GM10266 (cell line): ENCODE results near the gene ABCE1.
A peak's percentile ranks its signal among the peaks of the same experiment; 100 is the strongest.

Experiments
- DNase-seq: peaks from one replicate; pipeline ENCODE4 v3.0.0; 2012; ENCODE audit errors: extremely low spot score
- TF ChIP-seq, protein P1 (sequence below): IDR thresholded peaks from 2 replicates; pipeline ENCODE4 v1.5.1; 2012; ENCODE audit warnings: mild to moderate bottlenecking, low read depth; ENCODE audit not compliant: control insufficient read depth, insufficient read depth; ENCODE audit errors: missing control alignments

ABCE1 gene

DNA sequence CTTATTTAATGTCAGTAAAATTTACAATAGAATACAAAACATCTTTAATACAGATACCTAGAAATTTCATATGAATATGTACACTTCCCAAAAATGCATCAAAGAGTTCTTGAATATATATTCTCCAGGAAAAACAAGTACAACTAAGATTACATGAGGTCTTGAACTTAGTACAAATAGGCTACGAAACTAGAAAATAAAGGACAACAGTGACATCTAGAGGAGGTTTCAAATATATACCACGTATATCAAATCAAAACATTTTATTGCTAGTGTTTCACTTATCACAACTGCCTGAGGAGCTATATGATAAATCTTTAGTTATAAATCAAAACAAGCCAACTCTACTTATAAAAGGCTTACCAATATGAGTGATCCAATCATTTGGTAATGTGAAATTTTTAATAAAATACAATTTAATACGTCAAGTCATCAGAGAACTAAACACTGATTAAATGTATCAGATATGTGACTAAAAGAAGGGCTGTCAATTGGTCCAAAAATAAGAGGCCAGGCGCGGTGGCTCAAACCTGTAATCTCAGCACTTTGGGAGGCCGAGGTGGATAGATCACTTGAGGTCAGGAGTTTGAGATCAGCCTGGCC, 36.7 kb upstream of the ABCE1 start:
- DNase-seq: peak; percentile 19

GRCh38 chr4:145066063-145066501, 32.0 kb upstream of the ABCE1 start:
- TF ChIP-seq, protein P1, sequence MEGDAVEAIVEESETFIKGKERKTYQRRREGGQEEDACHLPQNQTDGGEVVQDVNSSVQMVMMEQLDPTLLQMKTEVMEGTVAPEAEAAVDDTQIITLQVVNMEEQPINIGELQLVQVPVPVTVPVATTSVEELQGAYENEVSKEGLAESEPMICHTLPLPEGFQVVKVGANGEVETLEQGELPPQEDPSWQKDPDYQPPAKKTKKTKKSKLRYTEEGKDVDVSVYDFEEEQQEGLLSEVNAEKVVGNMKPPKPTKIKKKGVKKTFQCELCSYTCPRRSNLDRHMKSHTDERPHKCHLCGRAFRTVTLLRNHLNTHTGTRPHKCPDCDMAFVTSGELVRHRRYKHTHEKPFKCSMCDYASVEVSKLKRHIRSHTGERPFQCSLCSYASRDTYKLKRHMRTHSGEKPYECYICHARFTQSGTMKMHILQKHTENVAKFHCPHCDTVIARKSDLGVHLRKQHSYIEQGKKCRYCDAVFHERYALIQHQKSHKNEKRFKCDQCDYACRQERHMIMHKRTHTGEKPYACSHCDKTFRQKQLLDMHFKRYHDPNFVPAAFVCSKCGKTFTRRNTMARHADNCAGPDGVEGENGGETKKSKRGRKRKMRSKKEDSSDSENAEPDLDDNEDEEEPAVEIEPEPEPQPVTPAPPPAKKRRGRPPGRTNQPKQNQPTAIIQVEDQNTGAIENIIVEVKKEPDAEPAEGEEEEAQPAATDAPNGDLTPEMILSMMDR: no peak
- no peak for DNase-seq

More for the DNA sequence above, 36.7 kb upstream of the ABCE1 start:
- TF ChIP-seq, protein P1: peak; percentile 35

GRCh38 chr4:145069361-145069760, 28.8 kb upstream of the ABCE1 start:
- TF ChIP-seq, protein P1: no peak
- no peak for DNase-seq

DNA sequence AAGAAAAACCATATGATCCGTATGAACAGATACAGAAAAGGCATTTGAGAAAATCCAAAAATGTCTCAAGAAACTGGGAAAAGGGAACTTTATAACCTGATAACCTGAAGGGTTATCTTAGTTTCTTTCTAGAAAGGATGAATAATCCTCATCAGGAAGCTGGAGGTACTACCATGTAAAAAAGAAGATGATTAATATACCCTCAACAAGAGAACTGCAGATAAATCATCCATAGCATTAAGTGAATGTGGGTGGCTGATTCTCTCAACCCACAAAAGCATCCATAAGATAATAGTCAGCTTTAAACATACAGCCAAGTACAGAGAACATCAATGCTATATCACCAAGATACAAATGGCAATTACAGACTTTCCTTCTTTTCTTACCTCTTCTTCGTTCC, 26.6 kb upstream of the ABCE1 start:
- no peak for DNase-seq
- TF ChIP-seq, protein P1: no peak

DNA sequence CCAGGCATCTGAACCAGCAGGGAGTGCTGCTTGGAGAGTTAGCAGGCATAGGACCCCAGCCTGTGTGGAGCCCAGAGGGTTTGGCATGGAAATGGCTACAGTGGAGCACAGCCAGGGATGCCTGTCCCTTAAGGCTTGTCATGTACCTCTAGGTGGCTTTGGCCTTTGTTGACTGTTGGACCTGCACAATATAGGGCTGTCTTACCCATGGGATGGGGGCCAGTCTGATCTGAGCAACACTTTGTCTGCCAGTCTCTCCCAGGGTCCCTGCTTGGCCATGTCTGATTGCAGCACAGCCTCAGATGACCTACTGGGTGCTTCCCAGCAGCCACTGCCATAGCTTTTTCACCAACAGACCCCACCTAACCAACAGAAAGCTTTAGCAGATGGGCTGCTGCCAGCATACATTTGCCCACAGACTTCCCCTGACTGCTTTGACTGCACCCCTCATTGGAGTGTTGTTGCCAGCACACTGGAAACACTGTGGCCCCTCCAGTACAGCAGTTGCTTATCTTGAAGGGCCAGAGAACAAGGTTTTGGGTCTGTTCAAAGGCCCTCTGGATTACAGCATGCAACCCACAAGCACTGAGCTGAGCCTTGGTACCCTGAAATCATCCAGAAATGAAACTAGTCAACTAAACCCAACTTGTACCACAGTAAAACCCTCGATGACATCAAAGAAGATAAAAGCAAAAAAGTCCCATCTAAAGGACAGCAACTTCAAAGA, 22.2 kb upstream of the ABCE1 start:
- no peak for DNase-seq
- TF ChIP-seq, protein P1: no peak

- DNase-seq: no peak
- TF ChIP-seq, protein P1: no peak
These were observed 21.6 kb upstream of the ABCE1 start for GRCh38 chr4:145076469-145076855.

DNA sequence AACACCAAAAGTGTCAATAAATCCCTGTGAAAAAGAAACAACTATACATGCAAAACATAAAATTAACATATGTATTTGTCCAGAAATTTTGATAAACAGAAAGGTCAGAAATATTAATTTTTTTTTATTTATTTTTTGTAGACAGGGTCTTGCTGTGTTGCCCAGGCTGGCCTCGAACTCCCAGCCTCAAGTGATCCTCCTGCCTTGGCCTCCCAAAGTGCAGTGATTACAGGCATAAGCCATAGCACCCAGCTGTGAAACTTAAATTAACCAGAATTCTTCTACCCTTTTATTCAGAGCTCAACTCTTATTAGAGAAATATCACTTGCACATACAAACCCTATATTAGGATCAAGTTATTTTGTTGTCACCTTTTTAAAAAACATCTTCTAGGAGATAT, 16.4 kb upstream of the ABCE1 start:
- TF ChIP-seq, protein P1: no peak
- no peak for DNase-seq
